Upper lobe of left lung (tissue), 6 donors: Measurements from ENCODE around the gene SCNN1G. TPM values are rescaled to one million over a fixed set of nuclear protein-coding genes. Genes with fewer than 3 reads are reported as not detected.

Source experiments
- ATAC-seq, 2 donors: fragments of 200-7000 bp; cut with Tn5 transposase; one replicate each; pipeline ENCODE4 v1.9.1; 2022; ENCODE audit warnings: mild to moderate bottlenecking in 2 of 2, moderate library complexity in 2 of 2; ENCODE audit not compliant: low FRiP score in 2 of 2
- DNase-seq, 2 donors: peaks; one replicate each; pipeline ENCODE4 v3.0.0-alpha.2; 2019 to 2020
- H3K27ac ChIP-seq, 4 donors: fragments of 200-600 bp; sonication (generic); one replicate each; pipeline ENCODE4 v1.5.1; 2016 to 2019
- H3K27me3 ChIP-seq, 4 donors: fragments of 200-600 bp; sonication (generic); one replicate each; pipeline ENCODE4 v1.5.1; 2017 to 2019
- H3K36me3 ChIP-seq, 4 donors: fragments of 200-600 bp; sonication (generic); one replicate each; pipeline ENCODE4 v1.5.1; 2016 to 2019
- H3K4me1 ChIP-seq, 4 donors: fragments of 200-600 bp; sonication (generic); one replicate each; pipeline ENCODE4 v1.5.1; 2018 to 2019
- H3K4me3 ChIP-seq, 4 donors: fragments of 200-600 bp; sonication (generic); one replicate each; pipeline ENCODE4 v1.5.1; 2017 to 2019; ENCODE audit warnings: mild to moderate bottlenecking in 2 of 4, moderate library complexity in 1 of 4
- H3K9me3 ChIP-seq, 4 donors: fragments of 200-600 bp; sonication (generic); one replicate each; pipeline ENCODE4 v1.5.1; 2018 to 2019
- CTCF ChIP-seq, 6 experiments: fragments of 450-650 bp in 4 of 6; fragments of 200-600 bp in 2 of 6; sonication (generic) in 2 of 6; IDR thresholded peaks; one replicate each; pipeline ENCODE4 v1.5.1; 2016 to 2019; ENCODE audit warnings: antibody characterized with exemption in 6 of 6
- EP300 ChIP-seq, 4 donors: sonication (generic); formaldehyde crosslinking; IDR thresholded peaks; one replicate each; pipeline ENCODE4 v1.5.1; 2017; ENCODE audit warnings: antibody characterized with exemption in 4 of 4, control low read depth in 2 of 4
- POLR2A ChIP-seq, 4 donors: fragments of 450-650 bp; IDR thresholded peaks; one replicate each; pipeline ENCODE4 v1.5.1; 2016 to 2017; ENCODE audit warnings: antibody characterized with exemption in 4 of 4, mild to moderate bottlenecking in 2 of 4
- POLR2AphosphoS5 ChIP-seq, 2 donors: sonication (generic); formaldehyde crosslinking; IDR thresholded peaks; one replicate each; pipeline ENCODE4 v1.5.1; 2017; ENCODE audit warnings: antibody characterized with exemption in 2 of 2
- WGBS, 2 donors: methylation state at CpG; one replicate each; pipeline ENCODE4 v1.1.5; 2017 to 2018; 5-methylcytosine and 5-hydroxymethylcytosine counted together
- total RNA-seq, 6 donors: library from RNA; depleted of rRNA in 4 of 6; stranded (reverse); fragments of >200 nt in 4 of 6; gene quantifications; one replicate each; pipeline versions ENCODE4 v1.1.0 to v1.2.1, GENCODE V29; 2016 to 2021
- donor health status: DM: no; HTN: no; CAD: no; lungs with moderate emphysema.
- donor health status: DM: no; HTN: yes; CAD: no; lungs with severe emphysema.

Gene SCNN1G
- total RNA-seq, 6 donors from 2014 or later, result 10.8 to 16.8 (median 13.8) TPM

DNA sequence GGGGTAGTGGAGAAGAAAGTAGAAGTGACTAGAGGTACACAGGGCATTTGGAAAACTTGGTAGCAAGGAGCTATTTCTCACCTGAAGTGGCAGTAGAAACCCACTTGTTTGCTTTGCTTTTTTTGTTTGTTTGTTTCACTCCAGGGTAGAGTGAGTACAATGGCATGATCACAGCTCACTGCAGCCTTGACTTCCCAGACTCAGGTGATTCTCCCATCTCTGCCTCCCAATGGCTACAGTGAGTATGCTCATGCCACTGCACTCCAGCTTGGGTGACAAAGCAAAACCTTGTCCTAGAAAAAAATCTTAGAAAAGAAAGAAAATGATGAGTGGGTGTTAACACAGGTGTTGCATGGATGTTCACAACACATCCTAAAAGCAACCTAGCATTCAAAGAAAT is 40.4 kb downstream of the SCNN1G start:
- H3K4me3 ChIP-seq, result no peak overlapping the region
- no peaks in the 10 kb centered on the region for H3K36me3 ChIP-seq
- H3K27me3 ChIP-seq, result no peaks in the 10 kb centered on the region
- no peak for DNase-seq
- TF ChIP-seq EP300 (IDR thresholded peaks at IDR 0.05), result no peak
- no peak for TF ChIP-seq CTCF (IDR thresholded peaks at IDR 0.05)
- TF ChIP-seq POLR2AphosphoS5 (IDR thresholded peaks at IDR 0.05), result no peak
- TF ChIP-seq POLR2A (IDR thresholded peaks at IDR 0.05), result no peak
- H3K4me1 ChIP-seq, result no peaks in the 10 kb centered on the region
- H3K27ac ChIP-seq, result no peak overlapping the region
- H3K9me3 ChIP-seq, result no peaks in the 10 kb centered on the region
- ATAC-seq, result no peak

DNA sequence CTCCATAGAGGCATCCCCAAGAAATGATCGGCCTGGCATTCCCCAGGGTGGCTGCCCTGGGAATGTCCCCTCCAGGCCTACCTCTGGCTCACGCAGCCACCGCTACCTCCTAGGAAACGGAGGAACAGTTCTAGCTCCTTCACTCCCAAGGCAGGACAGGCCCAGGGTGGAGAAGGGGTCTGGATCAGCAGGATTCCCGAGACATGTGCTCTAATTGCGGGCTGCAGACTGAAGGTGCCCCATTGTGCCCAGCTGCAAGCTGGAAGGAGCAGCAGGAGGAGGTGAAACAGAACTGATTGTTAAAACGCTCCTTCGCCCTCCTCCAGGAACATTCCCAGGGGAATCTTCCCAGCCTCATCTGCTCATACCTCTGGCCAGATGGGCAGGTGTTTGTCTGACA is 40.8 kb downstream of the SCNN1G start:
- no peak overlapping the region for H3K27ac ChIP-seq
- H3K27me3 ChIP-seq, result no peaks in the 10 kb centered on the region
- WGBS, 2 donors, result 74 to 83% methylated on average over 8 of the region's 8 CpGs
- no peak overlapping the region for H3K4me3 ChIP-seq
- no peaks in the 10 kb centered on the region for H3K9me3 ChIP-seq
- ATAC-seq, result no peak
- TF ChIP-seq CTCF (IDR thresholded peaks at IDR 0.05) (no peak), POLR2A (IDR thresholded peaks at IDR 0.05) (no peak), EP300 (IDR thresholded peaks at IDR 0.05) (no peak), POLR2AphosphoS5 (IDR thresholded peaks at IDR 0.05) (no peak)
- DNase-seq, result no peak
- no peaks in the 10 kb centered on the region for H3K4me1 ChIP-seq
- H3K36me3 ChIP-seq, result no peaks in the 10 kb centered on the region

DNA sequence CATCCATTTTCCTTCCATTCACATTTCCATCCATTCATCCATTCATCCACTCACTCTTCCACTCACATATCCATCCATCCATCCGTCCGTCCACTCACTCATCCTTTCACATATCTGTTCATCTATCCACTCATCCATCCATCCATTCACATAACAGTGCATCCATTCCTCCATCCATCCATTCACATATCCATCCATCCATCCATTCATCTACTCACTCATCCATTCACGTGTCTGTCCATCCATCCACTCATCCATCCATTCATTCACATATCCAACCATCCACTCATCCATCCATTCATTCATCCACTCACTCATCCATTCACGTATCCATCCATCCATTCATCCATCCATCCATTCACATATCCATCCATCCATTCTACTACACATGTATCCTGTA is 42.6 kb downstream of the SCNN1G start:
- TF ChIP-seq CTCF (IDR thresholded peaks at IDR 0.05) (no peak), EP300 (IDR thresholded peaks at IDR 0.05) (no peak), POLR2AphosphoS5 (IDR thresholded peaks at IDR 0.05) (no peak), POLR2A (IDR thresholded peaks at IDR 0.05) (no peak)
- ATAC-seq (no peak), DNase-seq (no peak)
- Histone ChIP-seq H3K27ac (no peak overlapping the region), H3K27me3 (no peaks in the 10 kb centered on the region), H3K4me3 (no peak overlapping the region), H3K9me3 (no peaks in the 10 kb centered on the region), H3K36me3 (no peaks in the 10 kb centered on the region), H3K4me1 (no peaks in the 10 kb centered on the region)
- WGBS, 2 donors, result 85 to 88% methylated on average over 4 of the region's 4 CpGs

DNA sequence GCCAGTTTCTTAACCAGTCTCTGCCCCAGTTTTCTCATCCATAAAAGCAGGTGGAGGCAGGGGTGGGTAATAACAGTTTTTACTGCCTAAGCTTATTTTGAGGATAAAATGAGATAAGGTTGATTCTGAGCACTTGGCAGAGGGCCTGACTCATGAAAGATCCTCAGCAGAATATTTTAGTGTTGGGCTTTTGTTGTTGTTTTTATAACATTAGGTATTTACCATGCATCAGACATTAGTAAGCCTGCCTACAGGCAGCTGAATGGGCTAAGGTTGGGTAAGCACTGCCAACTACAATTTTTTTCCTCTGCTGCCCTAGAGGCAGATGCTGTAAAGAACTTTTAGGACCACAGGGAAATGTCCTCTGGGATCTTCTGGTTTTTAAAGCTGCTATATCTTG is 43.1 kb downstream of the SCNN1G start:
- Histone ChIP-seq H3K4me3 (no peak overlapping the region), H3K4me1 (no peaks in the 10 kb centered on the region), H3K36me3 (no peaks in the 10 kb centered on the region), H3K27me3 (no peaks in the 10 kb centered on the region), H3K9me3 (no peaks in the 10 kb centered on the region), H3K27ac (no peak overlapping the region)
- no peak for DNase-seq
- TF ChIP-seq CTCF (IDR thresholded peaks at IDR 0.05), result no peak
- TF ChIP-seq POLR2A (IDR thresholded peaks at IDR 0.05), result no peak
- TF ChIP-seq POLR2AphosphoS5 (IDR thresholded peaks at IDR 0.05), result no peak
- TF ChIP-seq EP300 (IDR thresholded peaks at IDR 0.05), result no peak
- ATAC-seq, result no peak

DNA sequence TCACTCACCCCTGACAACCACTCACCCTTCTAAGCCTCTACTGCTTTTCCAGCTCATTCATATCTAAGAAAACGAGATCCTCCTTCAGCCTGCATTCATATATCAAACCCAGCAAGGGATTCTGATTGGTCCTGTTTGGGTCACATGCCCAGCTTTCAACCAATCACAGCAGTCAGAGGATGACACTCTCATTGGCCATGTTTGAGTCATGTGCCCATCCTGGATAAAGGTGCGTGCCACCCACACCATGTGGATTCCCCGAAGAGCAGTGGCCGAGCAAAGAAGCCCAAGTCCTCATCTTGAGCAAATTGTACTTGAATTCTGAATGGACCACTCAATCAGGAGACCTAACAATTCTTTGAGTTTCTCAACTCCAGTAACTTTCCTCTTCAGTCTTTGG is 45.0 kb downstream of the SCNN1G start:
- TF ChIP-seq POLR2A (IDR thresholded peaks at IDR 0.05) (no peak), EP300 (IDR thresholded peaks at IDR 0.05) (no peak), CTCF (IDR thresholded peaks at IDR 0.05) (no peak), POLR2AphosphoS5 (IDR thresholded peaks at IDR 0.05) (no peak)
- Histone ChIP-seq H3K27ac (no peak overlapping the region), H3K4me1 (no peaks in the 10 kb centered on the region), H3K27me3 (no peaks in the 10 kb centered on the region), H3K9me3 (no peaks in the 10 kb centered on the region), H3K36me3 (no peaks in the 10 kb centered on the region), H3K4me3 (no peak overlapping the region)
- ATAC-seq, result no peak
- no peak for DNase-seq
- WGBS, 2 donors, result 59 to 67% methylated on average over 4 of the region's 4 CpGs
